ENCODE measurements around the gene SDS.

SDS gene

DNA sequence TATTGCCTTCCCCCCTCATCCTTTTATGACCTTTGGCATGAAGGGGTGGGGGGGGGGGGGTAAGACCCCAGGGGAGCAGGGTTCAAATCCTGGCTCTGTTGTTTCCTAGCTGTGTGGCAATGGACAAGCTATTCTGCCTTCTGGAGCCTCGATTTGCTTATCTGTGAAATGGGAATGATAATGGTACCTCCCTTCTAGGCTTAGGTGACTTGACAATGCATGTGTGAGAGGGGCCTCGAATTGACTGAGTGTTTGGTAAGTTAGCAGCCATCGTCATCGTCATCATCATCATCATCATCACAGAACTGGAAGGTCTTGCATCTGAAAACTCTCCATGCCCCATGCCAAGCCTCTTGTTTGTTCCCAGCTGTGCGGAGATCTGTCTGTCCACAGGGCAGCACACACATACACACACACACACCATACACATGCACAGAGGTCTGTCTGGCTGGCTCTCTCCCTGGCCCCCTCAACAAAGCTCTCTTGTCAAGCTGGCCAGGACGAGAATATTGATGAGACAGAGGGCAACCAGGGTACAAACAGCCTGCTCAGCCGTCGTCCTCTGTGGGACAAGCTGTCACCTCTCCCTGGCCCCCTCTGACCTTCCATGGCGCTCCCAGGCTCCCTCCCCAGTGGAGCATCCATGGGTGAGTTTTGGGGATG, 5.9 kb upstream of the SDS start:
- Histone ChIP-seq H3K36me3 (ENCODE audit: insufficient read depth, low read length) (no peaks in the 10 kb centered on the region), H3K9me3 (ENCODE audit: insufficient read depth, low read depth, low read length) (no peaks in the 10 kb centered on the region), H3K27ac (ENCODE audit: low read depth, low read length) (no peak overlapping the region), H3K9ac (ENCODE audit: low read depth, low read length) (no peak overlapping the region), H3K4me3 (ENCODE audit: low read length) (no peak overlapping the region), H3K4me1 (ENCODE audit: insufficient read depth, low read length) (peaks cover 12% of the 10 kb centered on the region), H3K27me3 (ENCODE audit: insufficient read depth, low read length) (no peaks in the 10 kb centered on the region)
- WGBS, result 92% methylated on average over 9 of the region's 9 CpGs

- Histone ChIP-seq H3K4me1 (ENCODE audit: insufficient read depth, low read length) (peaks cover 15% of the 10 kb centered on the region), H3K27me3 (ENCODE audit: insufficient read depth, low read length) (no peaks in the 10 kb centered on the region), H3K9me3 (ENCODE audit: insufficient read depth, low read depth, low read length) (no peaks in the 10 kb centered on the region), H3K36me3 (ENCODE audit: insufficient read depth, low read length) (no peaks in the 10 kb centered on the region), H3K9ac (ENCODE audit: low read depth, low read length) (no peak overlapping the region), H3K4me3 (ENCODE audit: low read length) (no peak overlapping the region), H3K27ac (ENCODE audit: low read depth, low read length) (no peak overlapping the region)
- WGBS, result 95% methylated on average over 11 of the region's 11 CpGs
These were observed 5.1 kb upstream of the SDS start for GRCh38 chr12:113408756-113409298.

DNA sequence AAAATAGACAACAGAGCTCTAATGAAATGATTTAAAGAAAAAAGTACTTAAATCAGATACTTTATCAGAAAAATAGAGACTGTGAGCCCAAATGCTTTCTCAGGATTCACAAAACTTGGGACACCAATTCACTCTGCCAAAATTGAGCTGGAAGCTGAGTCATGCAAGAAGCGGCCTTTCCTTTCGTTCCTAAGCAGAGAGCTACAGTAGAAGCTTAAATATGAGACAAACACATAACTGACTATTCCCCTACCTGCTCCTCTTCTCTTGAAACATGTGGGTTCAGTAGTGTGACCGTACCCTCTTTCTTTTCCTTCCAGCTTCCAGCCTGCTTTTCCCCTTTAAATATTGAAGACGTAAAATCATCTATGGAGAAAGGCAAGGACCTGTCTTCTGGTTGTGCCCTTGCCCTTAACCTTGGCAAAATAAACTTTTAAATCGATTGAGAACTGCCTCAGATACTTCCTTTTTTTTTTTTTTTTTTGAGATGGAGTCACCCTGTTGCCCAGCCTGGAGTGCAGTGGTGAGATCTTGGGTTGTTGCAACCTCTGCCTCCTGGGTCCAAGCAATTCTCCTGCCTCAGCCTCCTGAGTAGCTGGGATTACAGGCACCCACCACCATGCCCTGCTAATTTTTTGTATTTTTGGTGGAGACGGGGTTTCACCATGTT, 4.4 kb upstream of the SDS start:
- no peaks in the 10 kb centered on the region for H3K27me3 ChIP-seq (ENCODE audit: insufficient read depth, low read length)
- no peaks in the 10 kb centered on the region for H3K9me3 ChIP-seq (ENCODE audit: insufficient read depth, low read depth, low read length)
- WGBS, result 93% methylated on average over 6 of the region's 6 CpGs
- H3K4me1 ChIP-seq (ENCODE audit: insufficient read depth, low read length), result peaks cover 15% of the 10 kb centered on the region
- no peaks in the 10 kb centered on the region for H3K36me3 ChIP-seq (ENCODE audit: insufficient read depth, low read length)
- H3K27ac ChIP-seq (ENCODE audit: low read depth, low read length), result no peak overlapping the region
- H3K9ac ChIP-seq (ENCODE audit: low read depth, low read length), result no peak overlapping the region
- H3K4me3 ChIP-seq (ENCODE audit: low read length), result no peak overlapping the region

DNA sequence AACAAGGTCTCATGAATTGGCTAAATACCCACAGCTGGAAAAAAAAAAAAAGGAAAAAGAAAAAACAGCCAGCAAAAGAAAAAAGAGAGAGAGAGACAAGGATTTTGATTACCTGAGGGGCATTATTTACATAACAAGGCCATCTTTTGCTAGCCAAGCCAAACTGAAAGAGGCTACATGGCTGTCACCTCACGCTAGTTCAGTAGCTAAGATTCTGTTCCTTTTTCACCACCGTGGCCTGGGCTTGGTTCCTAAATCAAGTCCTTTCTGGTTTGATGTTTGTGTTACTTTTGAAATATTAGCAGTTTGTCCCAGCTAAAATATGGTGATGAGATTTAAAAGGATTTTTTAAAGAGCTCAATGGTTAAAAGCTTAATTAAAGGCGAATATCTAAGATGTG, 2.0 kb upstream of the SDS start:
- no peak overlapping the region for H3K27ac ChIP-seq (ENCODE audit: low read depth, low read length)
- H3K36me3 ChIP-seq (ENCODE audit: insufficient read depth, low read length), result no peaks in the 10 kb centered on the region
- peaks cover 15% of the 10 kb centered on the region for H3K4me1 ChIP-seq (ENCODE audit: insufficient read depth, low read length)
- 63% methylated on average over 3 of the region's 3 CpGs for WGBS
- no peaks in the 10 kb centered on the region for H3K27me3 ChIP-seq (ENCODE audit: insufficient read depth, low read length)
- no peak overlapping the region for H3K4me3 ChIP-seq (ENCODE audit: low read length)
- H3K9me3 ChIP-seq (ENCODE audit: insufficient read depth, low read depth, low read length), result no peaks in the 10 kb centered on the region
- no peak overlapping the region for H3K9ac ChIP-seq (ENCODE audit: low read depth, low read length)

DNA sequence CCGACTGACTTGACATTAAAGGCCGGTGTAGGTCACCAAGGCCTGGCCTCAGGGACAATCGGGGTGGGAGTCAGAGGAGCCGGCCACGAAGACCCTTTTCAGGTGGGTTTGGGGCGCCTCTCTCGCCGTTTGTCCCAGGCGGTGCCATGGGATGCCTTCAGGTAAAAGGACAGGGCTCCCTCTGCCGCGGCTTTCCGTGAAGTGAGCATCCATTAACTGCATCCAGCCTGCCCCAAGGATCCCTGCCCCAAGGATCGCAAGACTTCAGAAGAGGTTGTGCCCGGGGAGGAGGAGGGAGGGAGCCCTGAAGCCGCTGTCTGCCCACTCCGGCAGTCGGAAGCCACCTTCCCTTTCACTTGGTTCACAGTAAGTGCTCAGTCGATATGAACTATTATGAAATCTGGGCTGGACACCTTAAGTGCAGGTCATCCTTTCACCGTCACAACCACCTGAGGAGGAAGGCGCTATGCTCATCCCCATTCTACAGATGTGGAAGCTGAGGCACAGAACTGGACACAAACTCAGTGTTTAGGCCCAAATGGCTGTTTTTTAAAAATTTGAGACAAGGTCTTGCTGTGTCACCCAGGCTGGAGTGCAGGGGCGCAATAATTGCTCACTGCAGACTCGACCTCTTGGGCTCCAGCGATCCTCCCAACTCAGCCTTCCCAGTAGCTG, 964 bp downstream of the SDS start:
- H3K4me3 ChIP-seq (ENCODE audit: low read length), result no peak overlapping the region
- H3K27me3 ChIP-seq (ENCODE audit: insufficient read depth, low read length), result no peaks in the 10 kb centered on the region
- H3K27ac ChIP-seq (ENCODE audit: low read depth, low read length), result no peak overlapping the region
- 92% methylated on average over 23 of the region's 23 CpGs for WGBS
- H3K4me1 ChIP-seq (ENCODE audit: insufficient read depth, low read length), result peaks cover 15% of the 10 kb centered on the region
- H3K9me3 ChIP-seq (ENCODE audit: insufficient read depth, low read depth, low read length), result no peaks in the 10 kb centered on the region
- no peak overlapping the region for H3K9ac ChIP-seq (ENCODE audit: low read depth, low read length)
- H3K36me3 ChIP-seq (ENCODE audit: insufficient read depth, low read length), result no peaks in the 10 kb centered on the region

- 90% methylated on average over 12 of the region's 13 CpGs for WGBS
- Histone ChIP-seq H3K27me3 (ENCODE audit: insufficient read depth, low read length) (no peaks in the 10 kb centered on the region), H3K9ac (ENCODE audit: low read depth, low read length) (no peak overlapping the region), H3K4me3 (ENCODE audit: low read length) (no peak overlapping the region), H3K9me3 (ENCODE audit: insufficient read depth, low read depth, low read length) (no peaks in the 10 kb centered on the region), H3K4me1 (ENCODE audit: insufficient read depth, low read length) (peaks cover 15% of the 10 kb centered on the region), H3K27ac (ENCODE audit: low read depth, low read length) (no peak overlapping the region), H3K36me3 (ENCODE audit: insufficient read depth, low read length) (no peaks in the 10 kb centered on the region)
These were observed 2.4 kb downstream of the SDS start for GRCh38 chr12:113401066-113402000.

DNA sequence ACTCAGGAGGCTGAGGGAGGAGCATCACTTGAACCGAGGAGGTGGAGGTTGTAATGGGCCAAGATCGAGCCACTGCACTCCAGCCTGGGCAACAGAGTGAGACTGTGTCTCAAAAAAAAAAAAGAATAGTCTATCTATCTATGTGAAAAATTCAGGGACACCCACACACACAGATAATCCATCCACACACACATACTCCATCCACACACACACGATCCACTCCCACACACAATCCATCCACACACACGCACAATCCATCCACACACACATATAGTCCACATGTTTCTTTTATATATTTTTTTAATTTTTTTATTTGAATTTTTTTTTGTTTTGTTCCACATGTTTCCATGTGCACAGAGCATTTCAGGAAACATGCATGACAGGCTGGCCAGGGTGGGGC, 3.3 kb downstream of the SDS start:
- Histone ChIP-seq H3K4me1 (ENCODE audit: insufficient read depth, low read length) (peaks cover 9% of the 10 kb centered on the region), H3K27me3 (ENCODE audit: insufficient read depth, low read length) (no peaks in the 10 kb centered on the region), H3K9me3 (ENCODE audit: insufficient read depth, low read depth, low read length) (no peaks in the 10 kb centered on the region), H3K36me3 (ENCODE audit: insufficient read depth, low read length) (no peaks in the 10 kb centered on the region), H3K9ac (ENCODE audit: low read depth, low read length) (no peak overlapping the region), H3K4me3 (ENCODE audit: low read length) (no peak overlapping the region), H3K27ac (ENCODE audit: low read depth, low read length) (no peak overlapping the region)
- 83% methylated on average over 4 of the region's 4 CpGs for WGBS

GRCh38 chr12:113399490-113399889, 4.2 kb downstream of the SDS start:
- Histone ChIP-seq H3K27ac (ENCODE audit: low read depth, low read length) (no peak overlapping the region), H3K36me3 (ENCODE audit: insufficient read depth, low read length) (no peaks in the 10 kb centered on the region), H3K9ac (ENCODE audit: low read depth, low read length) (no peak overlapping the region), H3K27me3 (ENCODE audit: insufficient read depth, low read length) (no peaks in the 10 kb centered on the region), H3K9me3 (ENCODE audit: insufficient read depth, low read depth, low read length) (no peaks in the 10 kb centered on the region), H3K4me3 (ENCODE audit: low read length) (no peak overlapping the region), H3K4me1 (ENCODE audit: insufficient read depth, low read length) (peaks cover 2% of the 10 kb centered on the region; the same call in 1 of the 2 replicates)
- 92% methylated on average over 12 of the region's 12 CpGs for WGBS

DNA sequence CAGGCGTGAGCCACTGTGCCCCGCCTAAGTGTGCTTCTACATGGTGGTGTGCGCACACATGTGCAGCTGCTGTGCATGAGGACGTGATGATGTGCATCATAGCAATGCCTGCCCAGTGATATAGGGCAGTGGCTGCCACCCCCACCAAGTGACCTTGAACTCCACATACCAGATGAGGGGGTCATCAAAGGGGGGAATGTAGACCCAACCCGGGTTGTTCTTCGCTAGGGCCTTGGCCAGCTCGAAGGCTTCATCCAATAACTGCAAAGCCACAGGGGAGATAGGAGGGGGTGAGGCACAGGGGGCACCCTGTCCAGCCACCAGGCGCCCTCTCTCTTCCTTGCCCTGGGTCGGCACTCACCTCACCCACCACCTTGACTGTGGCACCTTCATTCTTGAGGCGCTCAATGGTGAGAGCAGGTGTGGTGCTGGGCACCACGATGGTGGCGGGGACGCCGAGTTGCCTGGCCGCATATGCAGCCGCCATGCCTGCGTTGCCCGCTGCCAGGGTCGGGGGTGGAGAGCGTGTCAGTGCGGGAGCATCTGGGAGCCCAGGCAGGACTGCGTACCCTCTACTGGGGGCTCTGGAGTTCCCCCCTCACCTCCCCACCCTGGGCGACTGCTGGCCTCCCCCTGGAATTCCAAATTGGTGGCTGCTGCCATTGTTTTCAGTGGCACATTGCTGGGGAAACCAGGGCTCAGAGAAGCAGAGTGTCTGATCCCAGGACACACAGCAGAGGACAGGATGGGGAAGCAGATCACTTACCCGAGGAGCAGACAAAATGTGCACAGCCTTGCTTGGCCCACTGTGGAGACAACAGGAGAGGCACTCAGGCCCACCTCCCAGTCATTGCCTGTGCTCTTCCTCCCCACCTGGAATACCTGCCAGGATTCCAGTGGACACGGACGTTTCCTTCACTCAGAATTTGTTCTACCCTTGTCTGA, 5.1 kb downstream of the SDS start:
- 93% methylated on average over 26 of the region's 26 CpGs for WGBS
- Histone ChIP-seq H3K9ac (ENCODE audit: low read depth, low read length) (no peak overlapping the region), H3K4me1 (ENCODE audit: insufficient read depth, low read length) (no peaks in the 10 kb centered on the region), H3K9me3 (ENCODE audit: insufficient read depth, low read depth, low read length) (no peaks in the 10 kb centered on the region), H3K4me3 (ENCODE audit: low read length) (no peak overlapping the region), H3K27me3 (ENCODE audit: insufficient read depth, low read length) (no peaks in the 10 kb centered on the region), H3K27ac (ENCODE audit: low read depth, low read length) (no peak overlapping the region), H3K36me3 (ENCODE audit: insufficient read depth, low read length) (no peaks in the 10 kb centered on the region)

Measured in HUES64 (cell line).